RPMI8226 (cell line): Measurements from ENCODE around the gene MRPS18A.
A peak's percentile ranks its signal among the peaks of the same experiment; 100 is the strongest.
"Not testable (repeated sequence)": the region's sequence is repeated elsewhere in the genome, so short reads cannot be mapped to it uniquely, and the experiment has no call there.

Source experiments
- DNase-seq: peaks from one replicate; pipeline ENCODE4 v3.0.0-alpha.2; 2015

The MRPS18A gene

GRCh38 chr6:43669922-43670622 is 17.5 kb downstream of the MRPS18A start:
- DNase-seq = peak; percentile 94

DNA sequence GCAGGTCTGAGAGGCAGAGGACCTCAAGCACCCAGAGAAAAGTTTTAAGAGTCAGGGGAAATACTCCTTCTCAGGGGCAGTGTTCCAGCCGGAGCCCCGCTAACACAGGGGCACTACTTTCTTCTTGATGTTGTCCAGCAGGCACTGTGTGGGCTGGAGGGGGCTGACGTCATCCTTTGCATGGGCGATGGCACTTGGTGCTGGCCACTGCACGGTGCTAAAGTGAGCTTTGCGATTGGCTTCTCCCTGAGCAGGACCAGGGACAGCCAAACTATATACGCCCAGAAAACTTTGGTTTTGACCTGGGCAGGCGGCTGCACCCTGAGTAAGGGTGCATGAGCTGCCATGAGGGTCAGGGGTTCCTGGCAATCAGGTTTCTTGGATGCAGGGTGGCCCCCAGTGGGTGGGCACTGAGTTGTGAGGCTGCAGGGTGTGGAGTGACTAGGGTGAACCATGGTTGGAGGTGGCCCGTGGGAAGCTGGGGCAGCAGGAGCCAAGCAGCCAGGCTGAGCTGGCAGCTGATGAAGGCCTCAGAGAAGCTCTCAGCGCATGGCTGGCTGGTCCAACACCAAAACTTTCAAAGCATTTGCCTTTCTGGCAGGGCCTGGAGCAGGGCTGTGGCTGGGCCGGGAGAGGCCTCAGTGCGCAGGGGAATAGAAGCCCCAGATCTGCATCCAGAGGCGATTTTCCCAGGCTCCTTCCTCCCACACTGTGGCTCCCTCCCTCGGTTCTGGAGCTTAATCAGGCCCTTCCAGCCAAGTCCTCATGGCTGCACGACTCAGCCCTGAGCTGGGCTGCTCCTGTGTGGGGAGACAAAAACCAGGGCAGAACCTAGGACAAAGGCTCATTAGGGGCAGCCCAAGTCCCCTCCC is 18.3 kb downstream of the MRPS18A start:
- peak; percentile 15 for DNase-seq

GRCh38 chr6:43668151-43669028 is 19.2 kb downstream of the MRPS18A start:
- DNase-seq = peak; percentile 75

DNA sequence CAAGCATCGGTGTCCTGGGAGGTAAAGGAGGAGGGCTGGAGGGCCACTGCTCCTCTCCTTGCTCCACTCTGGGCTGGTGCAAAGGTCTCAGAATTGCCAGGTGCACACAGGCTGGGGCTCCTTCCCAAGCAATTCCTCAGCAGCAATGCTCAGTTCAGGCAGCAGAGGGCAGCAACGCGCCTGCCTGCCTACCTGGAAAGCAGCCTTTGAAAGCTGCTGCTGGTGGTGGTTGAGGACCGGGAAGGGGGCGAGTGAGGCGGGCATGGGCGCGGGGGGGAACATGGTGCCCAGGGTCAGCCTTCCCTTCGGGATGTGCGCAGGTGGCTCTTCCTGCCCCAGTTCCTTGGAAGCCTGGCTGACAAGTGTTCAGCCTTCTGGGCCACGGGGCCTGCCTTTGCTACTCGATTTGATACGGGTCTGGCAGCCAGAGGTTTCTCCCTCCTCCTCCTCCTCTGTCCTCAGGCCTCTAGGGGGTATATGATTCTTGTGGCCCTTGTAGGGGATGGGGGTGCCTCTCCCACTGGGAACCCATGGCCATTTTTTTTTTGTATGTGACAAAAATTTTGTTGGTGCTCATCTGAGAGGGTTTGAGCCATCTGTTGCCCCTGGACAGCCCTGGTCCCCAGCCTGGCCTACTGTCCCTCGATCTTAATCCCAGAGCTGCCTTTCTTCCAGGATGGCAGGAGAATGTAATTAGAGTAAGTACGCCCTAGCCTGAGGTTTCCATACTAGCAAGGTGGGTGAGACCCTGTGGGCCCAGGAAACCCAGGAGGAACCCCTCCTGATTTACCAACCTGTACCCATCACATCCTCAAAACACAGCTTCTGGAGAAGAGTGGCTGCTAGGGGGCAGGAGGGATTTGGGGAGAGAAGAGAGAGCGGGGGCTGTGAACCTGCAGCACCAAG is 20.1 kb downstream of the MRPS18A start:
- peak; percentile 87 for DNase-seq

- peak; percentile 35 for DNase-seq
Observed at GRCh38 chr6:43666196-43666920, 21.2 kb downstream of the MRPS18A start.

- DNase-seq = peak; percentile 36
Observed at GRCh38 chr6:43665376-43665775, 22.2 kb downstream of the MRPS18A start.

- not testable (repeated sequence) for DNase-seq
Observed at GRCh38 chr6:43662948-43663347, 24.6 kb downstream of the MRPS18A start.

DNA sequence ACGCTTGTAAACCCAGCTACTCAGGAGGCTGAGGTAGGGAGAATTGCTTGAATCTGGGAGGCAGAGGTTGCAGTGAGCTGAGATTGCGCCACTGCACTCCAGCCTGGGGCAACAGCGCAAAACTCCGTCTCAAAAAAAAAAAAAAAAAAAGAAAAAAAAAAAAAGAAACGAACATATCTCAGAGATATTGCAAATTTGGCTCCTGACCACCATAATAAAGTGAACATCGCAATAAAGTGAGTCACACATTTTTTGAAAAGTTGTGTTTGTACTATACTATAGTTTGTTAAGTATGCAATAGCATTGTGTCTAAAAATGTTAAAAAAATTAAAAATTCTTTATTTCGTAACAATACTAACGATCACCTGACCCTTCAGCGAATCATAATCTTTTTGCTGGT is 29.4 kb downstream of the MRPS18A start:
- no peak for DNase-seq

- no peak for DNase-seq
Observed at GRCh38 chr6:43657221-43657802, 30.3 kb downstream of the MRPS18A start.

GRCh38 chr6:43652822-43653221 is 34.8 kb downstream of the MRPS18A start:
- DNase-seq = not testable (repeated sequence)

GRCh38 chr6:43648248-43648647 is 39.3 kb downstream of the MRPS18A start:
- DNase-seq = no peak

GRCh38 chr6:43647613-43648012 is 40.0 kb downstream of the MRPS18A start:
- DNase-seq = no peak

- DNase-seq = no peak
Observed at GRCh38 chr6:43645613-43645964, 42.0 kb downstream of the MRPS18A start.

DNA sequence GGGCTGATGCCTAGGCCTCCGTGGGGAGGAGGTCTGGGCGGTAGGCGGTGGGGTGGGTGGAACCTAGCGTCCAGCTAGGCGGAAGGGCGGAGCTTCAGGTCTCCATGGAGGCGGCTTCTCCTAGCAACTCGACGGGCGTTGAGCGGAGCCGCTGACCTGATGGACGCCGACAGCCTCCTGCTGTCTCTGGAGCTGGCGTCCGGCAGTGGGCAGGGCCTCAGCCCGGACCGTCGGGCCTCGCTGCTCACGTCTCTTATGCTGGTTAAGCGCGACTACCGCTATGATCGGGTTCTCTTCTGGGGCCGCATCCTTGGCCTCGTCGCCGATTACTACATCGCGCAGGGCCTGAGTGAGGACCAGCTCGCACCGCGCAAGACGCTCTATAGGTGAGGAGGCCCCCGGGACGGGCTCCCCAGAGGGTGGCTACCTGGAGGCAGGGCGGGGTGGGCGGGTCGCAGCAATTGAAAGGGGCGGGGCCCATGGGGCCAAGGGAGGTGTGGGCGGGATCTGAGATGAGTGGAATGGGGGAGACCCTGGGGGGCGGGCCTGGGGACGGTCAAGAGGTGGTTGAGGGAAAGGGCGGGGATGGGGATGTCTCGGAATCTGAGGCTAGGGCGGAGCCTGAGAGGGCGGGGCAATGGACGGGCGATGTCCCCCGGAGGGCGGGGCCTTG is 42.5 kb downstream of the MRPS18A start, which contains the start of gene RSPH9:
TSS of gene RSPH9 (plus strand) at position 97 of the 673 bp plus-strand sequence. CDS start at position 160, 63 bp downstream.
- DNase-seq = no peak

GRCh38 chr6:43639984-43640800 is 47.4 kb downstream of the MRPS18A start:
- no peak for DNase-seq

DNA sequence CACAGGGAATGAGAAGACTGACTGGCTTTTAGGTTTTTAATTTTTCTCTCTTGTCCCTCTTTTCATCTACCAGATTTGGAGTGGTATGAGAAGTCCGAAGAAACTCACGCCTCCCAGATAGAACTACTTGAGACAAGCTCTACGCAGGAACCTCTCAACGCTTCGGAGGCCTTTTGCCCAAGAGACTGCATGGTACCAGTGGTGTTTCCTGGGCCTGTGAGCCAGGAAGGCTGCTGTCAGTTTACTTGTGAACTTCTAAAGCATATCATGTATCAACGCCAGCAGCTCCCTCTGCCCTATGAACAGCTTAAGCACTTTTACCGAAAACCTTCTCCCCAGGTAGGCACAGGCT is 51.3 kb downstream of the MRPS18A start:
- peak; percentile 24 for DNase-seq

GRCh38 chr6:43635387-43636307 is 51.9 kb downstream of the MRPS18A start, which contains the start of gene MAD2L1BP:
TSS of gene MAD2L1BP (plus strand) at chr6:43635840. CDS start at chr6:43635876, 36 bp downstream.
- DNase-seq = peak; percentile 90

- DNase-seq = no peak
Observed at GRCh38 chr6:43634702-43635303, 52.8 kb downstream of the MRPS18A start.
